HEK293 (cell line): ENCODE data around the gene LYPLAL1.

Source experiments
- CTCF ChIA-PET: fragments of 350-600 bp; formaldehyde crosslinking; extraction: SDS; loops from one replicate; lab custom pipeline; 2021; ENCODE audit warnings: antibody characterized with exemption; lab: Yijun Ruan, JAX
- POLR2A ChIA-PET: fragments of 300-600 bp; formaldehyde crosslinking; extraction: SDS; loops from one replicate; lab custom pipeline; 2020; ENCODE audit warnings: antibody characterized with exemption, inconsistent platforms; lab: Yijun Ruan, JAX
- H3K27ac ChIP-seq: fragments of 200-500 bp; sonication (Bioruptor generic); 2 replicates; pipeline ENCODE4 v1.5.1; 2014; ENCODE audit warnings: low read depth, low read length, control low read depth, inconsistent platforms; ENCODE audit errors: extremely low read depth
- H3K36me3 ChIP-seq, 2 experiments: fragments of 200-500 bp in 1 of 2; sonication (Bioruptor generic) in 1 of 2; 1 replicate in 1 of 2; 2 replicates in 1 of 2; pipeline ENCODE4 v1.5.1; 2014 to 2017; ENCODE audit warnings: inconsistent platforms in 2 of 2, low read length in 2 of 2; ENCODE audit not compliant: control insufficient read depth in 2 of 2, insufficient read depth in 1 of 2
- H3K4me1 ChIP-seq: fragments of 200-500 bp; sonication (Bioruptor generic); 2 replicates; pipeline ENCODE4 v1.5.1; 2014; ENCODE audit warnings: mild to moderate bottlenecking, low read length, inconsistent platforms; ENCODE audit not compliant: control insufficient read depth, insufficient read depth
- H3K4me3 ChIP-seq: 2 replicates; pipeline ENCODE4 v1.5.1; 2011; ENCODE audit warnings: low read depth, mild to moderate bottlenecking, control low read depth, low read length, moderate library complexity
- H3K9me3 ChIP-seq: fragments of 200-500 bp; sonication (Bioruptor generic); 2 replicates; pipeline ENCODE4 v1.5.1; 2014; ENCODE audit warnings: low read depth, low read length, inconsistent platforms; ENCODE audit not compliant: control insufficient read depth, insufficient read depth
- HOXA7 ChIP-seq: sonication (generic); formaldehyde crosslinking; IDR thresholded peaks from 2 replicates; pipeline ENCODE4 v1.8.1; 2022; ENCODE audit warnings: missing genetic modification reagents, borderline replicate concordance
- MYNN ChIP-seq: fragments of 450-650 bp; formaldehyde crosslinking; IDR thresholded peaks from 2 replicates; pipeline ENCODE4 v1.5.1; 2016; ENCODE audit warnings: missing biosample characterization, missing genetic modification characterization, borderline replicate concordance
- OVOL3 ChIP-seq: fragments of 450-650 bp; formaldehyde crosslinking; IDR thresholded peaks from 2 replicates; pipeline ENCODE4 v1.5.1; 2016; ENCODE audit warnings: missing biosample characterization, missing genetic modification characterization
- REPIN1 ChIP-seq: fragments of 450-650 bp; formaldehyde crosslinking; IDR thresholded peaks from 2 replicates; pipeline ENCODE4 v1.5.1; 2017; ENCODE audit warnings: missing biosample characterization, missing genetic modification characterization, low read depth
- SP2 ChIP-seq: fragments of 450-650 bp; formaldehyde crosslinking; IDR thresholded peaks from 2 replicates; pipeline ENCODE4 v1.5.1; 2016; ENCODE audit warnings: missing biosample characterization, missing genetic modification characterization
- ZBTB17 ChIP-seq: fragments of 450-650 bp; formaldehyde crosslinking; IDR thresholded peaks from 2 replicates; pipeline ENCODE4 v1.5.1; 2016; ENCODE audit warnings: missing biosample characterization, missing genetic modification characterization
- ZBTB7A ChIP-seq: fragments of 450-650 bp; formaldehyde crosslinking; IDR thresholded peaks from 2 replicates; pipeline ENCODE4 v1.5.1; 2016; ENCODE audit warnings: low read depth, missing biosample characterization, missing genetic modification characterization
- ZBTB8A ChIP-seq: fragments of 450-650 bp; formaldehyde crosslinking; IDR thresholded peaks from 2 replicates; pipeline ENCODE4 v1.5.1; 2016; ENCODE audit warnings: missing biosample characterization, missing genetic modification characterization
- ZFP69B ChIP-seq: fragments of 450-650 bp; formaldehyde crosslinking; IDR thresholded peaks from 2 replicates; pipeline ENCODE4 v1.5.1; 2016; ENCODE audit warnings: missing biosample characterization, missing genetic modification characterization
- ZNF140 ChIP-seq: fragments of 450-650 bp; formaldehyde crosslinking; IDR thresholded peaks from 2 replicates; pipeline ENCODE4 v1.5.1; 2016; ENCODE audit warnings: missing biosample characterization, missing genetic modification characterization
- ZNF157 ChIP-seq: fragments of 450-650 bp; formaldehyde crosslinking; IDR thresholded peaks from 2 replicates; pipeline ENCODE4 v1.5.1; 2016; ENCODE audit warnings: missing biosample characterization, missing genetic modification characterization
- ZNF202 ChIP-seq: fragments of 450-650 bp; formaldehyde crosslinking; IDR thresholded peaks from 2 replicates; pipeline ENCODE4 v1.5.1; 2016; ENCODE audit warnings: missing biosample characterization, missing genetic modification characterization, borderline replicate concordance
- ZNF24 ChIP-seq: fragments of 450-650 bp; formaldehyde crosslinking; IDR thresholded peaks from 2 replicates; pipeline ENCODE4 v1.5.1; 2016; ENCODE audit warnings: missing biosample characterization, missing genetic modification characterization
- ZNF292 ChIP-seq: fragments of 450-650 bp; formaldehyde crosslinking; IDR thresholded peaks from 2 replicates; pipeline ENCODE4 v1.5.1; 2016; ENCODE audit warnings: low read depth, missing biosample characterization, missing genetic modification characterization, borderline replicate concordance
- ZNF354C ChIP-seq: fragments of 450-650 bp; formaldehyde crosslinking; IDR thresholded peaks from 2 replicates; pipeline ENCODE4 v1.5.1; 2016; ENCODE audit warnings: missing biosample characterization, missing genetic modification characterization, low read depth, borderline replicate concordance
- ZNF366 ChIP-seq: fragments of 450-650 bp; formaldehyde crosslinking; conservative IDR thresholded peaks from 2 replicates; pipeline ENCODE4 v1.5.1; 2016; ENCODE audit warnings: missing biosample characterization, missing genetic modification characterization
- ZNF404 ChIP-seq: fragments of 450-650 bp; formaldehyde crosslinking; IDR thresholded peaks from 2 replicates; pipeline ENCODE4 v1.5.1; 2017; ENCODE audit warnings: missing biosample characterization, missing genetic modification characterization
- ZNF514 ChIP-seq: fragments of 450-650 bp; formaldehyde crosslinking; IDR thresholded peaks from 2 replicates; pipeline ENCODE4 v1.5.1; 2016; ENCODE audit warnings: missing biosample characterization, missing genetic modification characterization
- ZNF585B ChIP-seq: fragments of 450-650 bp; formaldehyde crosslinking; IDR thresholded peaks from 2 replicates; pipeline ENCODE4 v1.5.1; 2016; ENCODE audit warnings: missing biosample characterization, missing genetic modification characterization
- ZNF654 ChIP-seq: fragments of 450-650 bp; formaldehyde crosslinking; IDR thresholded peaks from 2 replicates; pipeline ENCODE4 v1.5.1; 2016; ENCODE audit warnings: low read depth, missing biosample characterization, missing genetic modification characterization
- ZNF777 ChIP-seq: fragments of 450-650 bp; formaldehyde crosslinking; IDR thresholded peaks from 2 replicates; pipeline ENCODE4 v1.5.1; 2017; ENCODE audit warnings: missing biosample characterization, missing genetic modification characterization, borderline replicate concordance
- ZNF785 ChIP-seq: fragments of 450-650 bp; formaldehyde crosslinking; IDR thresholded peaks from 2 replicates; pipeline ENCODE4 v1.5.1; 2016; ENCODE audit warnings: missing biosample characterization, missing genetic modification characterization
- ZNF830 ChIP-seq: fragments of 450-650 bp; IDR thresholded peaks from 2 replicates; pipeline ENCODE4 v1.5.0; 2018; ENCODE audit warnings: missing biosample characterization, missing genetic modification characterization, low read depth, mild to moderate bottlenecking, moderate library complexity
- ZSCAN23 ChIP-seq: fragments of 450-650 bp; formaldehyde crosslinking; IDR thresholded peaks from 2 replicates; pipeline ENCODE4 v1.5.1; 2016; ENCODE audit warnings: missing biosample characterization, missing genetic modification characterization
- ZSCAN30 ChIP-seq: fragments of 450-650 bp; IDR thresholded peaks from 2 replicates; pipeline ENCODE4 v1.5.1; 2018; ENCODE audit warnings: missing biosample characterization, mild to moderate bottlenecking, missing genetic modification characterization, moderate library complexity
- ZXDB ChIP-seq: fragments of 450-650 bp; formaldehyde crosslinking; IDR thresholded peaks from 2 replicates; pipeline ENCODE4 v1.5.1; 2016; ENCODE audit warnings: missing biosample characterization, missing genetic modification characterization
- TF ChIP-seq, protein P1 (sequence below): fragments of 450-650 bp; formaldehyde crosslinking; IDR thresholded peaks from 2 replicates; pipeline ENCODE4 v1.5.1; 2016; ENCODE audit warnings: missing biosample characterization, missing genetic modification characterization
- TF ChIP-seq, protein P2 (sequence below): fragments of 450-650 bp; formaldehyde crosslinking; IDR thresholded peaks from 2 replicates; pipeline ENCODE4 v1.5.1; 2016; ENCODE audit warnings: missing biosample characterization, missing genetic modification characterization
- TF ChIP-seq, protein P3 (sequence below): fragments of 450-650 bp; formaldehyde crosslinking; IDR thresholded peaks from 2 replicates; pipeline ENCODE4 v1.5.1; 2016; ENCODE audit warnings: missing biosample characterization, missing genetic modification characterization
- TF ChIP-seq, protein P4 (sequence below): fragments of 450-650 bp; formaldehyde crosslinking; IDR thresholded peaks from 2 replicates; pipeline ENCODE4 v1.5.1; 2016; ENCODE audit warnings: missing biosample characterization, missing genetic modification characterization

The LYPLAL1 gene

DNA sequence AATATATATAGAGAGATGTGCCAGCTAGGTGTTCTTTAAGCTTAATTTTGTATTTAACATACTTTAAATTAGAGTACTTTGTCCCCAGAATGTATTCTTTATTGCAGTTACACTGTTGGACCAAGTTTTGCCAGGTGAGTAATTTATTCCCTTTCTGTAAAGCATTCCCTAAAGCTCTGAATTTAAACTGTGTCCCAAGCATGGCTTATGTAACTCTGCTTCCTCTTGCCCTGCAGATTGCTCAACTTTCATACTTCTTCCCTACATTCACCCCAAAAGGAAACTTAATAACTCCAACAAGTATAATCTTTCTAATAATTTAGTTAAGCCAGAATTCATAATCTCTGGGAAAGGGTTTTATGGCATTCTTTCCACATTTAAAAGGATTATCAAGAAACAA is 5.6 kb downstream of the LYPLAL1 start:
- ChIA-PET CTCF (interaction anchor here (0.6 to 1.1 kb wide), 3 partner anchors 9 to 658 kb away, joined by 3 read pairs; no protein-coding TSS in a partner anchor), POLR2A (no interaction called here)
- Histone ChIP-seq H3K9me3 (no peaks in the 10 kb centered on the region), H3K4me1 (no peaks in the 10 kb centered on the region), H3K36me3 (peaks cover 9 to 44% of the 10 kb centered on the region in 2 experiments), H3K27ac (no peak overlapping the region), H3K4me3 (no peak overlapping the region)
- TF ChIP-seq ZNF654 (tag by site-specific recombination) (no peak), ZBTB8A (tag by site-specific recombination) (no peak), ZBTB17 (tag by site-specific recombination) (no peak), ZNF24 (tag by site-specific recombination) (no peak), ZNF514 (tag by site-specific recombination) (no peak), SP2 (tag by site-specific recombination) (no peak), ZSCAN23 (tag by site-specific recombination) (no peak), MYNN (no peak), ZFP69B (tag by site-specific recombination) (no peak), ZNF157 (tag by site-specific recombination) (no peak), ZSCAN30 (tag by site-specific recombination) (no peak), ZNF292 (tag by site-specific recombination) (no peak), ZXDB (tag by site-specific recombination) (no peak), ZBTB7A (tag by site-specific recombination) (no peak), OVOL3 (no peak), ZNF777 (tag by site-specific recombination) (no peak), ZNF585B (tag by site-specific recombination) (no peak)
- TF ChIP-seq, protein P1, sequence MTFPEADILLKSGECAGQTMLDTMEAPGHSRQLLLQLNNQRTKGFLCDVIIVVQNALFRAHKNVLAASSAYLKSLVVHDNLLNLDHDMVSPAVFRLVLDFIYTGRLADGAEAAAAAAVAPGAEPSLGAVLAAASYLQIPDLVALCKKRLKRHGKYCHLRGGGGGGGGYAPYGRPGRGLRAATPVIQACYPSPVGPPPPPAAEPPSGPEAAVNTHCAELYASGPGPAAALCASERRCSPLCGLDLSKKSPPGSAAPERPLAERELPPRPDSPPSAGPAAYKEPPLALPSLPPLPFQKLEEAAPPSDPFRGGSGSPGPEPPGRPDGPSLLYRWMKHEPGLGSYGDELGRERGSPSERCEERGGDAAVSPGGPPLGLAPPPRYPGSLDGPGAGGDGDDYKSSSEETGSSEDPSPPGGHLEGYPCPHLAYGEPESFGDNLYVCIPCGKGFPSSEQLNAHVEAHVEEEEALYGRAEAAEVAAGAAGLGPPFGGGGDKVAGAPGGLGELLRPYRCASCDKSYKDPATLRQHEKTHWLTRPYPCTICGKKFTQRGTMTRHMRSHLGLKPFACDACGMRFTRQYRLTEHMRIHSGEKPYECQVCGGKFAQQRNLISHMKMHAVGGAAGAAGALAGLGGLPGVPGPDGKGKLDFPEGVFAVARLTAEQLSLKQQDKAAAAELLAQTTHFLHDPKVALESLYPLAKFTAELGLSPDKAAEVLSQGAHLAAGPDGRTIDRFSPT: no peak
- TF ChIP-seq, protein P2, sequence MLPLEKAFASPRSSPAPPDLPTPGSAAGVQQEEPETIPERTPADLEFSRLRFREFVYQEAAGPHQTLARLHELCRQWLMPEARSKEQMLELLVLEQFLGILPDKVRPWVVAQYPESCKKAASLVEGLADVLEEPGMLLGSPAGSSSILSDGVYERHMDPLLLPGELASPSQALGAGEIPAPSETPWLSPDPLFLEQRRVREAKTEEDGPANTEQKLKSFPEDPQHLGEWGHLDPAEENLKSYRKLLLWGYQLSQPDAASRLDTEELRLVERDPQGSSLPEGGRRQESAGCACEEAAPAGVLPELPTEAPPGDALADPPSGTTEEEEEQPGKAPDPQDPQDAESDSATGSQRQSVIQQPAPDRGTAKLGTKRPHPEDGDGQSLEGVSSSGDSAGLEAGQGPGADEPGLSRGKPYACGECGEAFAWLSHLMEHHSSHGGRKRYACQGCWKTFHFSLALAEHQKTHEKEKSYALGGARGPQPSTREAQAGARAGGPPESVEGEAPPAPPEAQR (tag by site-specific recombination): no peak
- TF ChIP-seq, protein P3, sequence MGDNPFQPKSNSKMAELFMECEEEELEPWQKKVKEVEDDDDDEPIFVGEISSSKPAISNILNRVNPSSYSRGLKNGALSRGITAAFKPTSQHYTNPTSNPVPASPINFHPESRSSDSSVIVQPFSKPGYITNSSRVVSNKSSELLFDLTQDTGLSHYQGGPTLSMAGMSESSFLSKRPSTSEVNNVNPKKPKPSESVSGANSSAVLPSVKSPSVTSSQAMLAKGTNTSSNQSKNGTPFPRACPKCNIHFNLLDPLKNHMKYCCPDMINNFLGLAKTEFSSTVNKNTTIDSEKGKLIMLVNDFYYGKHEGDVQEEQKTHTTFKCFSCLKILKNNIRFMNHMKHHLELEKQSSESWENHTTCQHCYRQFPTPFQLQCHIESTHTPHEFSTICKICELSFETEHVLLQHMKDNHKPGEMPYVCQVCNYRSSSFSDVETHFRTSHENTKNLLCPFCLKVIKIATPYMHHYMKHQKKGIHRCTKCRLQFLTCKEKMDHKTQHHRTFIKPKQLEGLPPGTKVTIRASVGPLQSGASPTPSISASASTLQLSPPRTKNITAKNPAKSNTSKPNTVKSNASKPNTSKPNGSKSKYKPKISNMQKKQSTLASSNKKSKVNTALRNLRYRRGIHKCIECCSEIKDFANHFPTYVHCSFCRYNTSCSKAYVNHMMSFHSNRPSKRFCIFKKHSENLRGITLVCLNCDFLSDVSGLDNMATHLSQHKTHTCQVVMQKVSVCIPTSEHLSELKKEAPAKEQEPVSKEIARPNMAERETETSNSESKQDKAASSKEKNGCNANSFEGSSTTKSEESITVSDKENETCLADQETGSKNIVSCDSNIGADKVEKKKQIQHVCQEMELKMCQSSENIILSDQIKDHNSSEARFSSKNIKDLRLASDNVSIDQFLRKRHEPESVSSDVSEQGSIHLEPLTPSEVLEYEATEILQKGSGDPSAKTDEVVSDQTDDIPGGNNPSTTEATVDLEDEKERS (tag by site-specific recombination): no peak

DNA sequence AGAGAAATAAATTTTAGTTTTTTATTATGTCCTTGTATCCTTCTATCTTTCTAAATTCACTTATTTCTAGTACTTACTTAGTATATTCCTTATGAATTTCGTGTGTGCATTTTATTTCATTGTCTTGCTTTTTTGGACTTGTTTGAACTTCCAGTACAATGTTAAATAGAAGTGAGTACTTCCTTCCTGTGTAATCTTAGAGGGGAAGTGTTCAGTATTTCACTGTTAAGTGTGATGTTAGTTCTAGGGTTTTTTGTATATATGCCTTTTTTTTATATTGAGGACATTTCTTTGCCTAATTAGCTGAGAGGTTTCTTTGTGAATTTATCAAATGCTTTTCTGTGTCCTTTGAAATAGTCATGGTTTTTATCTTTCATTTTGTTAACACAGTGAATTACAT is 10.7 kb downstream of the LYPLAL1 start:
- Histone ChIP-seq H3K4me3 (no peak overlapping the region), H3K36me3 (peaks cover 9 to 33% of the 10 kb centered on the region in 2 experiments), H3K4me1 (0 out of 2 replicates have a peak, but pooled peaks cover 3% of the 10 kb centered on the region), H3K9me3 (no peaks in the 10 kb centered on the region), H3K27ac (no peak overlapping the region)
- ChIA-PET POLR2A (no interaction called here), CTCF (no interaction called here)
- TF ChIP-seq ZNF366 (no peak), ZNF202 (no peak), HOXA7 (CRISPR knock-in tag) (no peak), ZNF354C (tag by site-specific recombination) (no peak), ZNF404 (tag by site-specific recombination) (no peak), ZNF830 (tag by site-specific recombination) (no peak), ZNF785 (tag by site-specific recombination) (no peak), REPIN1 (tag by site-specific recombination) (no peak), ZNF140 (tag by site-specific recombination) (no peak)
- TF ChIP-seq, protein P4, sequence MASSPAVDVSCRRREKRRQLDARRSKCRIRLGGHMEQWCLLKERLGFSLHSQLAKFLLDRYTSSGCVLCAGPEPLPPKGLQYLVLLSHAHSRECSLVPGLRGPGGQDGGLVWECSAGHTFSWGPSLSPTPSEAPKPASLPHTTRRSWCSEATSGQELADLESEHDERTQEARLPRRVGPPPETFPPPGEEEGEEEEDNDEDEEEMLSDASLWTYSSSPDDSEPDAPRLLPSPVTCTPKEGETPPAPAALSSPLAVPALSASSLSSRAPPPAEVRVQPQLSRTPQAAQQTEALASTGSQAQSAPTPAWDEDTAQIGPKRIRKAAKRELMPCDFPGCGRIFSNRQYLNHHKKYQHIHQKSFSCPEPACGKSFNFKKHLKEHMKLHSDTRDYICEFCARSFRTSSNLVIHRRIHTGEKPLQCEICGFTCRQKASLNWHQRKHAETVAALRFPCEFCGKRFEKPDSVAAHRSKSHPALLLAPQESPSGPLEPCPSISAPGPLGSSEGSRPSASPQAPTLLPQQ: no peak
